Osteoblast (primary cell): Measurements from ENCODE around the gene PACSIN2. TPM values are rescaled to one million over a fixed set of nuclear protein-coding genes. Genes with fewer than 3 reads are reported as not detected.

Experiments used
- DNase-seq: peaks from one replicate; pipeline ENCODE4 v3.0.0; 2011; ENCODE audit warnings: low spot score, mixed read lengths; ENCODE audit not compliant: insufficient read length; ENCODE audit errors: missing footprints
- H2AFZ ChIP-seq: 2 replicates; pipeline ENCODE4 v1.6.0; 2011; ENCODE audit warnings: mild to moderate bottlenecking, low read length
- H3K27ac ChIP-seq: 2 replicates; pipeline ENCODE4 v1.5.1; 2011; ENCODE audit warnings: mild to moderate bottlenecking, low read depth, low read length, moderate library complexity
- H3K27me3 ChIP-seq: 2 replicates; pipeline ENCODE4 v1.6.0; 2012; ENCODE audit warnings: mild to moderate bottlenecking, control low read depth, inconsistent platforms, low read length, moderate library complexity; ENCODE audit not compliant: insufficient read depth
- H3K36me3 ChIP-seq: 2 replicates; pipeline ENCODE4 v1.5.1; 2011; ENCODE audit warnings: mild to moderate bottlenecking, low read length, control low read depth, moderate library complexity; ENCODE audit not compliant: insufficient read depth
- H3K4me1 ChIP-seq: 2 replicates; pipeline ENCODE4 v1.5.1; 2011; ENCODE audit warnings: mild to moderate bottlenecking, low read length, control low read depth, moderate library complexity; ENCODE audit not compliant: insufficient read depth
- H3K4me2 ChIP-seq: 2 replicates; pipeline ENCODE4 v1.6.0; 2011; ENCODE audit warnings: mild to moderate bottlenecking, low read length; ENCODE audit not compliant: insufficient read depth
- H3K4me3 ChIP-seq: fragments of 200-600 bp; sonication (generic); 3 replicates; pipeline ENCODE4 v1.5.1; 2012; ENCODE audit warnings: mild to moderate bottlenecking, low read length, inconsistent platforms; ENCODE audit not compliant: insufficient read depth
- H3K79me2 ChIP-seq: 2 replicates; pipeline ENCODE4 v1.6.0; 2012; ENCODE audit warnings: mild to moderate bottlenecking, low read length, control low read depth, inconsistent platforms; ENCODE audit not compliant: insufficient read depth
- H3K9me3 ChIP-seq: 2 replicates; pipeline ENCODE4 v1.5.1; 2011; ENCODE audit warnings: low read depth, low read length, control low read depth
- H4K20me1 ChIP-seq: 2 replicates; pipeline ENCODE4 v1.6.0; 2012; ENCODE audit warnings: mild to moderate bottlenecking, low read length, control low read depth; ENCODE audit not compliant: insufficient read depth
- CTCF ChIP-seq: IDR thresholded peaks from 2 replicates; pipeline ENCODE4 v1.5.1; 2011; ENCODE audit warnings: mild to moderate bottlenecking, low read depth, low read length, moderate library complexity; ENCODE audit errors: extremely low read depth
- total RNA-seq: library from RNA; depleted of rRNA; stranded (reverse); fragments of >200 nt; gene quantifications from 2 replicates; pipeline ENCODE4 v1.2.3, GENCODE V29; 2012

PACSIN2 gene
- total RNA-seq, 1 donor = 38.0 TPM

GRCh38 chr22:42985531-42985905 is 29.4 kb downstream of the PACSIN2 start:
- Histone ChIP-seq H3K27ac (no peak overlapping the region), H3K36me3 (no peaks in the 10 kb centered on the region), H3K4me3 (no peak overlapping the region), H3K27me3 (no peaks in the 10 kb centered on the region), H3K4me2 (no peak overlapping the region), H4K20me1 (peaks cover 22% of the 10 kb centered on the region), H3K4me1 (peaks cover 11% of the 10 kb centered on the region), H2AFZ (no peak overlapping the region), H3K9me3 (no peaks in the 10 kb centered on the region), H3K79me2 (peaks cover 65% of the 10 kb centered on the region)
- TF ChIP-seq CTCF = no peak
- no peak for DNase-seq

GRCh38 chr22:42984814-42985530 is 30.0 kb downstream of the PACSIN2 start:
- H4K20me1 ChIP-seq = peaks cover 20% of the 10 kb centered on the region

GRCh38 chr22:42984397-42984796 is 30.6 kb downstream of the PACSIN2 start:
- Histone ChIP-seq H2AFZ (no peak overlapping the region), H3K4me2 (no peak overlapping the region), H3K79me2 (peaks cover 71% of the 10 kb centered on the region), H3K27me3 (no peaks in the 10 kb centered on the region), H3K9me3 (no peaks in the 10 kb centered on the region), H3K36me3 (no peaks in the 10 kb centered on the region), H3K27ac (no peak overlapping the region), H4K20me1 (peaks cover 23% of the 10 kb centered on the region), H3K4me3 (no peak overlapping the region), H3K4me1 (peaks cover 4% of the 10 kb centered on the region)
- no peak for TF ChIP-seq CTCF
- DNase-seq = no peak

More at GRCh38 chr22:42984814-42985530, 30.0 kb downstream of the PACSIN2 start:
- Histone ChIP-seq H3K9me3 (no peaks in the 10 kb centered on the region), H3K36me3 (no peaks in the 10 kb centered on the region), H3K4me1 (peaks cover 5% of the 10 kb centered on the region), H3K4me3 (no peak overlapping the region), H3K79me2 (peaks cover 65% of the 10 kb centered on the region), H3K27ac (no peak overlapping the region), H3K4me2 (no peak overlapping the region), H3K27me3 (no peaks in the 10 kb centered on the region), H2AFZ (no peak overlapping the region)
- TF ChIP-seq CTCF = no peak
- DNase-seq = no peak

GRCh38 chr22:42983470-42983869 is 31.5 kb downstream of the PACSIN2 start:
- no peak for TF ChIP-seq CTCF
- H3K79me2 ChIP-seq = peaks cover 69% of the 10 kb centered on the region
- H2AFZ ChIP-seq = no peak overlapping the region
- H4K20me1 ChIP-seq = peaks cover 29% of the 10 kb centered on the region
- no peaks in the 10 kb centered on the region for H3K9me3 ChIP-seq
- no peak for DNase-seq
- no peak overlapping the region for H3K4me3 ChIP-seq
- H3K36me3 ChIP-seq = no peaks in the 10 kb centered on the region
- no peaks in the 10 kb centered on the region for H3K27me3 ChIP-seq
- H3K4me1 ChIP-seq = peaks cover 7% of the 10 kb centered on the region
- no peak overlapping the region for H3K27ac ChIP-seq
- H3K4me2 ChIP-seq = no peak overlapping the region
